Neural progenitor cell (in vitro differentiated cells): ENCODE results near the gene GOLGA1.

Experiments
- EZH2 ChIP-seq: fragments of 200-600 bp; sonication (generic); IDR thresholded peaks from 2 replicates; pipeline ENCODE4 v1.6.1; 2017; ENCODE audit warnings: antibody characterized with exemption, mild to moderate bottlenecking, moderate library complexity
- TF ChIP-seq, protein P1 (sequence below): fragments of 200-600 bp; sonication (generic); IDR thresholded peaks from 2 replicates; pipeline ENCODE4 v1.5.1; 2017; ENCODE audit warnings: antibody characterized with exemption, mild to moderate bottlenecking

DNA sequence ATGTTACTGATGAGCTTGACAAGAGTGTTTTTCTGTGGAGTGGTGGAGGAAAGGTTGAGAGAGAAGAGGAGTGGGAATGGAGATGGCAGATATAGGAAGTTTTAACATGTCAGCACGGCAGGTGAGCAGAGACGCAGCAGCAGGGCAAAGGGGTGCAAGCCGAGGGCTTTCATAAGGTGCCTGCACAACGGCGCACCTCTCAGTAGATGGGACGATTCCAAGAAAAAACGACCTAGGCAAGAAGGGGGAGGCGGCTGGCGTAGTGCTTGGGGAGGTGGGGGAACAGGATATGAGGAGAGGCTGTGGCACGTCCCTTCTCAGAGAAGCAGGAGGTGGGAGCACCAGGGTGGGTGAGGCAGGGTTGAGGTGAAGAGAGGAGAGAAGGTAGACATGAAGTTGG, 54.4 kb downstream of the GOLGA1 start:
- no peak for TF ChIP-seq EZH2
- TF ChIP-seq, protein P1, sequence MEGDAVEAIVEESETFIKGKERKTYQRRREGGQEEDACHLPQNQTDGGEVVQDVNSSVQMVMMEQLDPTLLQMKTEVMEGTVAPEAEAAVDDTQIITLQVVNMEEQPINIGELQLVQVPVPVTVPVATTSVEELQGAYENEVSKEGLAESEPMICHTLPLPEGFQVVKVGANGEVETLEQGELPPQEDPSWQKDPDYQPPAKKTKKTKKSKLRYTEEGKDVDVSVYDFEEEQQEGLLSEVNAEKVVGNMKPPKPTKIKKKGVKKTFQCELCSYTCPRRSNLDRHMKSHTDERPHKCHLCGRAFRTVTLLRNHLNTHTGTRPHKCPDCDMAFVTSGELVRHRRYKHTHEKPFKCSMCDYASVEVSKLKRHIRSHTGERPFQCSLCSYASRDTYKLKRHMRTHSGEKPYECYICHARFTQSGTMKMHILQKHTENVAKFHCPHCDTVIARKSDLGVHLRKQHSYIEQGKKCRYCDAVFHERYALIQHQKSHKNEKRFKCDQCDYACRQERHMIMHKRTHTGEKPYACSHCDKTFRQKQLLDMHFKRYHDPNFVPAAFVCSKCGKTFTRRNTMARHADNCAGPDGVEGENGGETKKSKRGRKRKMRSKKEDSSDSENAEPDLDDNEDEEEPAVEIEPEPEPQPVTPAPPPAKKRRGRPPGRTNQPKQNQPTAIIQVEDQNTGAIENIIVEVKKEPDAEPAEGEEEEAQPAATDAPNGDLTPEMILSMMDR: no peak
